Erythroblast (primary cell): ENCODE measurements around the gene GPR152.

Experiments used
- GATA1 ChIP-seq: IDR thresholded peaks from 2 replicates; pipeline ENCODE4 v1.6.1; 2011; ENCODE audit warnings: low read depth, mild to moderate bottlenecking, control low read depth, low read length, moderate library complexity
- POLR2A ChIP-seq: IDR thresholded peaks from 2 replicates; pipeline ENCODE4 v1.6.1; 2011; ENCODE audit warnings: mild to moderate bottlenecking, low read length

- TF ChIP-seq POLR2A (no peak), GATA1 (no peak)
Measured at GRCh38 chr11:67500831-67501715, 48.5 kb upstream of the GPR152 start.
